ENCODE measurements around the gene XAF1.
"Not testable (repeated sequence)": the region's sequence is repeated elsewhere in the genome, so short reads cannot be mapped to it uniquely, and the experiment has no call there.

Gene XAF1

DNA sequence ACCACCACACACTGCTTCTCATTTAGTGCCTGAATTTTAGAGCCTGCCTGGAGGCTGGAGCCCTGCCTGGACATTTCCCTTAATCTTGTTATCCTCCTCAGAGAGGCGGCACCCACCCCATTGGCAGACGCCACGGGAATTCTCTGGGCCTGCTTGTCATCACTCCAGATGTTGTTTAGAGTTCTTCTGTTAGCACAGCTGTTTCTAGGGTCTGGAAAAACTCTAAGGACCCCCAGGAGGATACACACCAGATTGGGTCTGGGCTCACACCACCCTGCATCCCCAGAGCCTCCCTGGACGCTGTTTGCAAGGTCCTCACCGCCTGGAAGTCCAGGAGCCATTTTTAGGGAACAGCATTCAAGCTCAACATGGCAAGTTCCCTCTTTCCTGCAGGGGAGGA, 565 bp upstream of the XAF1 start:
- DNase-seq: no peak

DNA sequence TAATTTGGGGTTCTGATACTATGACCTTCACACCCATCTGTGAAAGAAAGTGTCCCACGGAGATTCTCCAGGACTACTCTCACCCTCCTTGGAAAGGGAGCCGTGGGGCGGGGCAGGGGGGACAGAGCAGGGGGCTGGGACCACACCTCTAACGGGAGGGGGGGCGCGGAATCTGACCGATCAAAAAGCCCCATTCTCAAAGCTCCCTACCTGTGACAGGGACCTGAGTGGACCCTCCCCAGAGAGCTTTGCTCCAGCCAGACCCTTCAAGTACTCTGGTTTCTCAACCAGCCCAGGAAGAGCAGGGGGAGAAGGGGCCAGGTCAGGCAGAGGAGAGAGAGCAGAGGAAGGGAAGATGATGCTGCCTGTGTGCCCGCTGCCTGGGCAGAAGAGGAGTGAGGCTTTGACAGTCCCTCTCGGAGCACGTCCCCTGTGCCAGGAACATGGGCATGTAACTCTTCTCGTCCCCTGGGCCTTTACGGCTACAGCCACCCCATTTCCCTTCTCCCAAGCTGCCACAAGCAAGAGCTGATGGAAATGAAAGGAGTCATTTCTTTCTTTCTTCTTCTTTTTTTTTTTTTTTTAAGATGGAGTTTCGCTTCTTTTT, 682 bp downstream of the XAF1 start:
- no peak for DNase-seq

DNA sequence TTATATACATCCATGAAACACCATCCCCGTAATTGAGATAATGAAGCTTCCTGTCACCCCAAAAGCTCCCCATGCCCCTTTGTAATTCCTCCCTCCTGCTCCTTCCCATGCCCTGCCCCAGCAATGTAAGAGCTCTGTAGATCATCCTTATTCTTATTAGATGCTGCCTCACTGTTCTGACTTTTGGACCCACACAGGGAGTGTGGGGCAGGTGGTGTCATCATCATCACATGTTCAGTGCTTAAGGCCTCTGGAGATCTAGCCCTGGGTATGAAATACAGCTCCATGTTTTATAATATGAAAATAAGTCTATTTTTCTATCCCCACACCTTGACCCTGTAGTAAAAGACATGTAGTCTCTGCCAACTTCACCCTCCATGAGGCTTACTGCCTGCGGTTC, 1.9 kb downstream of the XAF1 start:
- DNase-seq: no peak

DNA sequence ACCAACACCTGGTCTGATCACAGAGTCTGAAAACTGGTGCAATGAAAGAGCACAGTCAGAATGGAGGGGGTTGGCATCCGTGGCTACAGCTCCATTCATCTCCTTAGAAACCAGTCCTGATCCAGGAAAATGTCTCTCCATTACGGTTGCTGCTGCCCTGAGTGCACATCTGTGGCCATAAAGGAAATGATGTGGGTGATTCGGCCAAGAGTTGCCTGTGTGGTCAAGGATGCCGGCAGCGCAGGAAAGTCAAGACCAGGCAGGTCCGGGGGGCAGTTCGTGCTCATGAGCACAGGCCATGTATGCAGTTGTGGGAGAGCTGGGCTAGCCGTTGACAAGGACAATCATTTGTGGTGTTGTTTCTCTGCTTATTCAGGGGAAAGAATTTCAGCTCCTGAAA, 5.9 kb downstream of the XAF1 start:
- DNase-seq: no peak

DNA sequence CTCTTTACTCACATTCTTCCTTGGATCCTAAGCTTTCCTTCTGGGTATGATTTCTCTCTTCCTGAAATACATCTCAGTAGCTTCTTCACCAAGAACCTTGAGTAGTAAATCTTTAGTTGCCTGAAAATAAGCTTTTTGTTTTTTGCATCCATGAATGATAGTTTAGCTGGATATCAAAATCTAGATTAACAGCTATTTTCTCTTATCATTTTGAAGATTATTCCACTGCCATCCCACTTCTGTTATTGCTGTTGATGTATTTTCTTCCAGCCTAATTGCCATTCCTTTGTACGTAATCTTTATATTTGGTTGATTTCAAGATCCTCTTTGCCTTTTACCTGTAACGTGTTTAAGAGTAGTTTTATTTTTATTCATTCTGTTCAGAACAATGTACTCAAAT, 12.6 kb downstream of the XAF1 start:
- no peak for DNase-seq

DNA sequence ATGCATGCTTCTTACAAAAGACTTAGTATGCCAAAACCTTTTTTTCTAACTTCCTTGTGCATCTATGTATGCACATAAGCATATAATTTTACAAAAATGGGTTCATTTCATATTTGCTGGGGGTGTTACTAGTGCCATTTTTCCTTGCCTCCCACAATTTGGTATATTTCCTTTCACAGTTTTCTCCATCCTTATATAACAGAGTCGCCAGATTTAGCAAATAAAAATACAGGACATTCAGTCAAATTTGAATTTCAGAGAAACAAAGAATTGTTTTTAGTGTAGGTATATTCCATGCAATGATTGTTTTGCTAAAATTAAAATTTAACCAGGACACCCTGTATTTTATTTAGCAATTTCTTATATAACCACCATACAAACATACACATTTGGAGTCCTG, 16.2 kb downstream of the XAF1 start:
- no peak for DNase-seq

DNA sequence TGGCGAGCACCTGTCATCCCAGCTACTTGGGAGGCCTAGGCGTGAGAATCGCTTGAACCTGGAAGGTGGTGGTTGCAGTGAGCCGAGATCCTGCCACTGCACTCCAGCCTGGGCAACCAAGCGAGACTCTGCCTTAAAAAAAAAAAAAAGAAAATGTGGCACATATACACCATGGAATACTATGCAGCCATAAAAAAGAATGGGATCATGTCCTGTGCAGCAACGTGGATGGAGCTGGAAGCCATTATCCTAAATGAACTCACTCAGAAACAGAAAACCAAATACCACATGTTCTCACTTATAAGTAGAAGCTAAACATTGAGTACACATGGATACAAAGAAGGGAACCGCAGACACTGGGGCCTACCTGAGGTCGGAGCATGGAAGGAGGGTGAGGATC, 19.1 kb downstream of the XAF1 start:
- DNase-seq: not testable (repeated sequence)

DNA sequence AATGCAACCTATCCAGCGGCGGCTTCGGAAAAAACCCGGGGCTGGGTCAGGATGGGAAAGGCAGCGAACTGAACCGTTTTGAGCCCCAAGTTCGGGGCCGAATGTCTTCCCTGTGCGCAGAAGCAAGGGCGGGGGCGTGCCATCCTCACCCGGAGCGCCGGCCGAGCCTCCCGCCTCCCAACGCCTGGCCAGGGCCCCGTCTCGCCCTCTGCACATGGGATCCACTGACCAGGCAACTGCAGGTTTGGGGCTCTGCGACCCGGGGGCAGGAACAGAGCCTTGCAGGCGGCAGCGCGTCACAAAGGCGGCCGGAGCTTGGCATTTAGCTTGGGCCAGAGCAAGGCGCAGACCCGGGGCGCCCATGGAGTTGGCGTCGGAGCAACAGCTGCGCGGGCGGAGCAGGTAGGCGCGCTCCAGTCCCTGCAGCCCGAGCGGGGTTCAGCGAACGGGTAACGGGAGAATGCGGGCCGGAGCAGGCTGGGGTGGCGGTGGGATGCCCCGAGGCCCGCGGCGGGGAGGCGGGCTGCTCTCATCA, 20.1 kb downstream of the XAF1 start, which contains the start of gene FBXO39:
Gene FBXO39 (plus strand): TSS at position 345 of the 535 bp plus-strand sequence. CDS start 3,654 bp downstream, outside the sequence.
- no peak for DNase-seq

DNA sequence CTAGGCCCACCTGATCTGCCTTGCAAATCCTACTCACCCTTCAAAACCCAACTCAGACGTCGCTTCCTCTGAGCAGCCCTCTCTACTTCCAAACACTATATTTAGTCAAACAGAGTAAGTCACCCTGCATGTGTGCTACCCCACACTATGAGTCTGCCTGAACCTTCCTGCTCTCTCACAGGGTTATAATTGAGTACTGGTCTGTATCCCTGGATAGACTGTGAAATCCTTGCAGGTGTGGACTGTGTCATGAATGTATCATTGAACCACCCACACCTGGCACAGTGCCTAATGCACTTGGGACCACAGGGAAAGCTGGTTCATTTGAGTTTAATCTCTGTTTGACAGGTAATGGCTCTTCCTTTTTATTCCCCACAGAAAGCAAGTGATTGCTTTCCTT, 23.6 kb downstream of the XAF1 start:
- DNase-seq: no peak

DNA sequence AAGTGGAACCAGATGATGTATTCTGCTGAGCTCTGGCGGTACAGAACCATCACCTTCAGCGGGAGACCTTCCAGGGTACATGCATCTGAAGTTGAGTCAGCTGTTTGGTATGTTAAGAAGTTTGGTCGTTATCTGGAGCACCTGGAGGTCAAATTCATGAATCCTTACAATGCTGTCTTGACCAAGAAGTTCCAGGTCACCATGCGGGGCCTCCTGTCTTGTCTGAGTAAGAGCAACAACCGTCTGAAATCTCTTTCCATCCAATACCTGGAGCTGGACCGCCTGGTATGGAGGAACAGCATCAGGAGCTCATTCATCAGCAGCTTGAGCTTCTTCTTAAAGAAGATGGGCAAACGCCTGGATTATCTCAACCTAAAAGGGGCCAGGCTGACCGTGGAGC, 24.2 kb downstream of the XAF1 start:
- no peak for DNase-seq

DNA sequence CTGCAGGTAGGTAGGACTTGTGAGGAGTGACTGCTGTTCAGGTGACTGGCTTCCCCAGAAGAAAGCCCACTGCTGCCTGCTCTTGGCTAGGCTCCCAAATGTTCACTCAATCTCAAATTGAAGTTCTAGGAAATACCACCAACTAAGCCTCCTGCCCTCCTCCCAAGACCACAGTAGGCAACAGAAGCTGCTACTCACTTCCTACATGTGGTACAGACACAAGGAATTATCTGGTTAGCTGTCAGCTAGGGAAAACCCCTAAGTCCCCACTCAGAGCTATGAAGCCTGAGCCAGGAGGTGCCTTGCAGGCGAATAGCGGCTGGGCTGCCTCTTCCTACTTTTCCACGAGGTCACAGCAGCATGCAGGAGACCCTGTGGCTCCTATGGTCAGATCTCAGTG, 25.0 kb downstream of the XAF1 start:
- DNase-seq: no peak

DNA sequence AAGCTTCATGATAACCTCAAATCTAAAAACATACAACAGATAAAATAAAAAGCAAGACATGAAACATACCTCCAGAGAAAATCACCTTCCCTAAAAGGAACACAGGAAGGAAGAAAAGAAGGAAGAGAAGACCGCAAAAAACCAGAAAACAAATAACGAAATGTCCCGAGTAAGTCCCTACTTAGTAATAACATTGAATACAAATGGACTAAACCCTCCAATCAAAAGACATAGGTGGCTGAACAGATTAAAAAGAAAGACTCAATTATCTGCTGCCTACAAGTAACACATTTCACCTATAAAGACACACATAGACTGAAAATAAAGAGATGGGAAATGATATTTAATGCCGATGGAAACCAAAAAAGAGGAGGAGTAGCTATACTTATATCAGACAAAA, 26.4 kb downstream of the XAF1 start:
- DNase-seq: no peak

DNA sequence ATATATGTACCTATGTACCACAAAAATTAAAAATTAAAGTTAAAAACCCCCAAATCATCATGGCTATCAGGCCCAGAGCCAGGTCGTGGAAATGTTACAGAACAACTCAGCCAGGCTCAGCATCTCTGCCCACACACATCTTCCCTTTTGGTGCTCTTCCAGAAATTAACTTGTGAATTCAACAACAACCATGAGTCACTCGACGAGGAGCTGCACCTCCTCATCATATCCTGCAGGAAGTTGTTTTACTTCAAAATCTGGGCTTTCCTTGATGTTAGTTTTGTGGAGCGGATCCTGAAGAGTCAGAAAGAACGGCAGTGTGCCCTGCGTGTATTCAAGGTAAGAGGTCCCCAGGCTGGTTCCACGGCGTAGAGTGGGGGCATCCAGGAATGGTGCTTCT, 30.8 kb downstream of the XAF1 start:
- DNase-seq: no peak

DNA sequence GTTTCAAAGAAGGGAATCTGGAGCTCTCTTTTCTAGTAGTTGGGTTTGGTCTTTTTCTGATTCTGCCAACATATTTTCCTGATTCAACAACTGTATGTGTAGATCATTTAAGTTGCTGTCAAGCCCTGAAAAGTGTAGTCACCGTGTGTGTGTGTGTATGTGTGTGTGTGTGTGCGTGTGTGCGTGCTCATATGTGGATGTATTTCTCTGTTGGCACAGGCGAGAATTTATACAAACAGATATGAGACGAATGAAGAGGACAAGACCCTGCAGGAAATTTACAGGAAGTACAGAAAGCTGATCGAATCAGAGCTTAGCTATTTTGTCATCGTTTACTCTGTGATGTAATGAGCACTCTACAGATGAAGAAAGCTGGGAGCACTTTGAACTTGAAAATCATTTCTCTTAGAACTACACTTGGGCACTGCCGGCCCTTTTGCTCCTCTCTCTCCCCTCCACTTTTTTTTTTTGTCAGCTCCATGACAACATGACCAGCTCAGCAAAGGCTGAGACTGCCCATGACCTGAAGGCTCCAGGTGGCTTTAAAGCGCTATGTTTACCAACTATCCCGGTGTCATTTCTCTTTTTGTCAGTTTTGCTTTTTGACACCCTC, 31.3 kb downstream of the XAF1 start:
- no peak for DNase-seq

DNA sequence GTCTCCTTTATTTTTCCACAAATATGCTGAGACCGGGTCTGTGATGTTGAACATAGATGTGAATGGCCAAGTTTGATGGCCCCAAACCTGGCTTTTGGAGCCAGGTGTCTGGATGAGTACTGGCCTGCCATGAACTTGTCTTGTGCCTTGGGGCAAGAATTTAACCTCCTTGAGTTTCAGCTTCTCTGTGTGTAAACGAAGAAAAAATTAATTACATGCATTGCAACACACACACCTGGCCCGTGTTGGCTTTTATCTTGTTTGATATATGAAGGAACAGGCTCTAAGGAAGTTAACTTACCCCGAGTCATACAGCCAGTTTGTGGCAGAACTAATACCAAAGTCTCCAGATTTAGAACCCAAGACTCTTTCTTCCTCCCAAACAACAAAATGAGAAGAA, 33.3 kb downstream of the XAF1 start:
- no peak for DNase-seq

DNA sequence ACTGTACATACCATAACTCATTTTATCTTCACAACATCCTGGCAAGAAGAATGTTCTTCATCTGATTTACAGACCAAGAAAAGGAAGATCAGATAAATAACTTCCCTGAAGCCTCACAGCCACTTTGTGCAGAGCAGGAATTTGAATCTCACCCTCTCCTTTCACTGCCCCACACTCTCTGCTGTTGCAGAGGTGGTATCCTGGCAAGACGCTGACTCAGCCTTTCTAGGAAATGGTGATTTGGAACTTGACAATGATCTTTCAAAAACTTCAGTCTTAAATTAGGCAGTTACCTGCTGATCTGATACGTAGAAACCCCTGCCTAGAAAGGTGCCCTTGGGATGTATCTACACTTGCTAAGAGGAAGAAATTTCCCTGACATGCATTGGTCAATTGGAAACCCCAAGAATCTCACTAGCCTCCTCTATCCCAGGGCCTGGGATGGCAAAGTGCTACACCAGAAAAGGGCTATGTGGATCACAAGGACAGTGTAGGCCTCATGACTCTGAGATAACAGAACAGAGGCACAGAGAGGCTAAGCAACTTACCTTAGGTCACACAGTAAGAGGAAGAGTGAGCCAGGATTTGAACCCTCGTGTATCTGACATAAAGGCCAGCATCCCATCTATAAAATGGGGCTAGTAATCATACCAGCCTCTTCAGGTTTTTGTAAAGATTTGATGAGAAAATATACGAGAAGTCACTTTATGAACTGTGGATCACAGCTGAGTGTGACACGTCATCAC, 38.1 kb downstream of the XAF1 start:
- no peak for DNase-seq

DNA sequence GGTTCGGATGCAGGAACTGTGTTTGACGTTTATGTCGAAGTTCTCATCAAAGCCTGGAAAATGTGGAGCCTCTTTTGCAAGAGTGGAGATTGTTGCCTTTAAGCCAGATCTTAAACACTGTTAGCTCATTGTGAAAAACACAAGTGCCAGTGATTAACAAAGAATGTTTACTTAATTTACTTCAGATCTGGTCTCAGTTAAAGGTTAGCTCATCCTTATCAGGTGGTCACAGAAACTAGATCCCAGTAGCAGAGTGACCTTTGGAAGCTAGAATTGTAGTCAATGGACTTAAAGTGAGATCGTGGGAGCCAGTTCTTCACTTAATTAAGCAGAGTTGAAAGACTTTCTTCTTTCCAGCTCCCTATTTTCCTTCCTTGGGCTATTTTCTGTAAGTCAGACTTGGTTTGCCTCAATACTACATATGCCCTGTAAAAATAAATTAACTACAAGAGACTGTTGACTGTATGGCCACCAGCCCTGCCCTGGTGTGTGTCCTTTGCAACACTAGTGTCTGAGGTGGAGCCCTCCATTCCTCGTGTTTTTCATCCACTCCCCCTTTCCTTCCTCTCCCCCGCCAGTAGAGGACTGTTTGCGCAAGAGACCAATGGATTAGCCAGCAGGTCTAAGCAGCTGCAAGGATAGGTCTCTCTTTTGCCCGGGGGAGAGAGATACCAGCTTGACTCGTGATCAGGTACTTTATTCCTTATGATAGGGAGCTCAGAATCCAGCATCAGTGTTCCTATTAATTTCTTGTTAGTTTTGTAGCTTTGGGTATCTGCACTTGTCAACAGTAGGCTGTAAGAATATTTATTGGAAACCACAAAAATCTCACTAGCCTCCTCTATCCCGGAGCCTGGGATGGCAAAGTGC, 40.4 kb downstream of the XAF1 start:
- no peak for DNase-seq

DNA sequence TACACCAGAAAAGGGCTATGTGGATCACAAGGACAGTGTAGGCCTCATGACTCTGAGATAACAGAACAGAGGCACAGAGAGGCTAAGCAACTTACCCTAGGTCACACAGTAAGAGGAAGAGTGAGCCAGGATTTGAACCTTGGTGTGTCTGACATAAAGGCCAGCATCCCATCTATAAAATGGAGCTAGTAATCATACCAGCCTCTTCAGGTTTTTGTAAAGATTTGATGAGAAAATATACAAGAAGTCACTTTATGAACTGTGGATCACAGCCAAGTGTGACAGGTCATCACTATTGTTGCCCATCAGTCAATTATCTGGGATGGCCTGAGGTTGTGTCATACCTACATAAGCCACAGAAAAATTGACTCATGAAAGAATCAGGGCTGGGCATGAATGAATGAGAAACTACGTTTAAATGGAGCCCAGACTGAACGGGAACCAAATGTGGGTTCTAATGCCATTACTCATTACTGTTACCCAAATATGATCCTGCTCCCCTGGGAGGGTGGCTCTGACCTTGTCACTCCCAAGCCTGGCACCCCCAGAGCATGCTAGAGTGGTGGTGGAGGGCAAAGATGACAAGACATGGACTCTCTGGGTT, 41.1 kb downstream of the XAF1 start:
- DNase-seq: no peak

DNA sequence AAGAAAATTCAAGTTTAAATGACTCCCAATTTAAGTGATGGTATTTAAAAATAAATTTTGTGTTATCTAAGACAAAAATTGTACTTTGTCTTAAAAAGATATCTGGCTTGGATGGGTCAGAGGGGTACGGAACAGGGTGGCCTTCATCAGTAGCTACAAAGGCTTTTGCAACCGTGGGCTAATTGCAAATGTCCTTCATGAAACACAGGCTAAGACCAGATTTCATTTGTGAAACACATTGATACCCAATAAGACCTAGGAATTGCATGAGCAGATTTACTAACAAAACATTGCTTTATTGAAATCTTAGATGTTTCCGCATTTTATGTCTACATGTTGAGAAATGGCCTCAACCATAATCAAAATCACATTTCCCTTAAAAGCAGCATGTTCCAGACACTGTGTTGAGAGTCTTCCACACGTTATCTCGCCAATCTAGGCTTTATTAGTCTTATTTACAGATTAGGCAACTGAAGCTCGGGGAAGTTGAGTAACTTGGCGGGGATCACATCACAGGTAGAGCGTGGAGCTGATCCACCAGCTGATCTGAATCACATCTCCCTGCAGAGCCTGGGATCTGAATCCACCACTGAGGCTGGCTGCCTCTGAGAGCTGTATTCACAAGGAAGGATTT, 42.0 kb downstream of the XAF1 start:
- no peak for DNase-seq

DNA sequence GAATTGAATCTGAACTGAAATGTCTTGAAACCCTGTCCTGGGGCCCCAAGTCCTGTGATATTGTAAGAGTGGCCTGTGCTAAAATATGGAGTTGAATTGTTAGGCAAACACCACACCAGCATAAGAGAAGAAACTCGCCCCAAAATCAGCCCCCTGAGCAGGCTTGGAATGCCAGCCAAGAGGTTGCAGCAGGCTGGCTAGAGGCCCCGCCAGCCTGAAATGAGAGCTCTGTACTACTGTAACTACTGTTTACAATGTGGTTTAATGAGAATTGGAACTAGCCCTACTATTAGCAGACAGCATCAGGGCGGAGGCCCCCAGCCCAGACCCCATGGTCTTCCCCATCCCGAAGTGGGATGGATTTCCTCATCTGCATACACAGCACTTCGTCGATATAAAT, 43.9 kb downstream of the XAF1 start:
- DNase-seq: no peak

DNA sequence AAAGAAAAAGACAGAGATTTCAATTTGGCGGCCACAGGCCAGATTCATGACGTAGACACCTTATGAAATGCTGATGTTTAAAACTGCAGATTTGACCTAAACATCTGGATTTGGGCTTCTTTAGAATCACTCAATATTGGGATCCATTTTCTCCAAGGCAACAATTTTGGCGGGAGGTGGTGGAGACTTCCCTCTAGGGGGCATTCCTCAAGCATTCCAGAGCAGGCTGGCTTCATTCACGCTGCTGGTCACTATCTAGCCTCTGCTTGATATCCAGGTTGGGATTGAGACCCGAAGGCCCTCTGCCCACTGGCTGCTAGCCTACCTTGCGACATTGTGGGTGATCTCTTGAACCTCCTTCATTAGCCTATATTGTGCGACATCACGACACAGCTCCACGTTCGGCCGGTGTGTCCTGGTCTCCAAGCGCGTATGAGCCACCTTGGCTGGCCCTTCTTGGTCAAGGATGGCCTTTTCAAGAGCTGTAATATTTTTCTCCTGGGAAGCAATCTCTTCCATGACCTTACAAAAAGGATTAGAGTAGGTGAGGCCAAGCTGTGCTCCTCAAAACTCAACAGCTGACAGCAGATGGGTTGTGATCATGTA, 44.7 kb downstream of the XAF1 start:
- DNase-seq: no peak

DNA sequence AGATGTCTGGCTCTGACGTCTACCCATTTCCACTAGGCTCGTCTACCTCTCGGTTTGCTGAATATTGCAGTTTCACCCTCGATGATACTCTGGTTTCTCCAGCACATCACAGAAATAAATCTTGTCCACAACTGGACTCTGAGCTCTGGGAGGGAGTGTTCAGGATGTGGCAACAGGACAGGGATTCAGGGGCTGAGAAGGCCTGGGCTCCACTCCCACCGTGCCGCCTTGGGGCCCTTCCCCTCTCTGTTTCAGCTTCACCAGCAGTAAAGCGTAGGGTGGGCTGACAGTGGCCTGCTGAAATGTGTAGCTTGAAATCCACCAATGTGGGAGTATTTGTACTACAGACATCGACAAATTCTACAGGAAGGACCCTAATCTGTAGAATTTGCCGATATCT, 55.7 kb downstream of the XAF1 start:
- no peak for DNase-seq
